Stimulated activated CD8-positive, alpha-beta memory T cell treated with anti-CD3 and anti-CD28 coated beads, Interleukin-12 subunit alpha, Interleukin-12 subunit beta, amount 100 ng/mL, for 4 hours (primary cell): Measurements from ENCODE around the gene TACC2.

Source experiments
- DNase-seq: peaks from one replicate; pipeline ENCODE4 v3.0.0-alpha.2; 2020; ENCODE audit warnings: low read depth

Gene TACC2

DNA sequence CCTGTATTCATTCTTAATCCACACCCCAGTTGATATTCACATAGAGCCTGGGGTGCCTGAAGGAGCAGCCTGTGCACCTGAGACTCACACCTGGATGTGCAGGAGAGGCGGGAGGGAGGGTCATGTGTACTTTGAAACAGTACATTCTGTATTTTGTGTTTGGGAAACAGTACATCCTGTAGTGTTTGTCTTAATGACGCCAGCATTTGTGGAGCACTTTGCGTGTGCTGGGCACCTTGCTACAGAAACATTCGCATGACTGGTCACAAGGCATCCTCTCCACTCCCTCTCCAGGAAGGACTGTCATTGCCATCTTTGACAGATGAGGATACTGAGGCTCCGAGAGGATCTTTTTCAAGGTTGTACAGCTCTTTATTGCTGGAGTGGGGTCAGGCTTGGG, 132.1 kb downstream of the TACC2 start:
- DNase-seq, result no peak

DNA sequence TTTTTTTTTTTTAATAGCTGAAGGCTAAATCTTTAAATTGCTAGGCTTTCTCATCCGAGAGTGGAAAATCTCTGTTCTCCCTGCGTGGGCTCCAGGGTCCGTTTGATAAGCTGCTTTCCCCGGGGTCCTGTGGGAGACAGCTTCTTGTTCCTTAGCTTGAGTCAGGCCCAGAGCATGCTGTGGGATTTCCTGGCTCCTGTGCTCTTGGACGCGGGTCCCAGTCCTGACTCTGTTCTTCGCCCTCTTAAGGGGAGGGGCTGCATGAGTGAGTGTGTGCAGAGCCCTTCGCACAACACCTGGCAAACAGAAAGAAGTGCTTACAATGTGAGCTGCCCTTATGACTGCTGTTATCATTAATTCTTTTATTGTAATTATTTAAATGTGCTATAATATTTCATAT, 133.5 kb downstream of the TACC2 start:
- DNase-seq, result no peak

DNA sequence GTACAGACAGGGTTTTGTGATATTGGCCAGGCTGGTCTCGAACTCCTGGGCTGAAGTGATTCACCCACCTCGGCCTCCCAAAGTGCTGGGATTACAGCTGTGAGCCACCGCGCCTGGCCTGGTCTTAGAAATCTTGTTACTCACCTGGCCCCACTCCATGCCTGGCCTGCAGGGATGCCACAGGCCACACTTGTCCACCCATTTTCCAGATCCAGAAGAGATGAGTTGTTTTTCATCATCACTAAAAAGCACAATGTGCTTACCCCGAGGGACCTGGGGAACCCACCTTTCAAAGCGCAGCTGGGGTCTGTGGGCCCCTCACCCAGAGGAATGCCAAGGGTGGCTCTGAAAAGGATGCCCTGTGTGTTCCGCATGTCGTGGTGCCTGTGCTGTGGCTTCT, 134.2 kb downstream of the TACC2 start:
- no peak for DNase-seq

DNA sequence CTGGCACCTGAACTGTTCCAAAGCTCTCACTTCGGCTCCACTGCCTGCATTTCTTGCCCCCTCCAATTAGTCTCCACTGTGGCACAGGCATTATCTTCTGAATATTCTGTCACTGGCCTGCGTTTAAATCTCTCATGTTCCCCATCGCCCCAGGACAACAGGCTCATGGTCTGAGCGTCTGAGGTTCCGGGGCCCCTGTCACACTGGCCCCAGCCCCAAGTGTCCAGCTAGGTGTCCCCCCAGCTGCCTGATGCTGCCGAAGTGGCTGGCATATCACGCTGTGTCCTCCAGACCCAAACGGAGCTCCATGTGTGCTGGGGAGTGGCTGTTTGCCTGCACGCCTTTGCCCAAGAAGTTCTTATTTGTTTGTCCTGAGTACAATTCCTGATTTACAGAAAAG, 135.4 kb downstream of the TACC2 start:
- no peak for DNase-seq

DNA sequence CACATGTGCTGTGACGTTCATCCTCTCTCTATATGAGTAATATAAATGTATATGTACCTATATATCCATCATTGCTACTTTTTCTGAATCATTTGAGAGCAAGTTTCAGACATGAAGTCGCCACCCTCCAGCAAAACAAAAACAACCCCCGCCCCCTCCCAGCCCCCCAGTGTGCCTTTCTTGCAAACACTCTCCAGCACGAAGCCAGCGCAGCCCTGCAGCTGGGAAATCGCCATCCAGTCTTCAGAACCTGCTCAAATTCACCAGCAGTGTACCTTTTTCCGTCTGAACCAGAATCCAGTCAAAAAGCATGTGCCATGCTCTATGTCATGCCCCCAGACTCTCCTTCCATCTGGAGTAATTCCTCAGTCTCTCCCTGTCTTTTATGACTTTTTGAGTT, 135.8 kb downstream of the TACC2 start:
- no peak for DNase-seq

DNA sequence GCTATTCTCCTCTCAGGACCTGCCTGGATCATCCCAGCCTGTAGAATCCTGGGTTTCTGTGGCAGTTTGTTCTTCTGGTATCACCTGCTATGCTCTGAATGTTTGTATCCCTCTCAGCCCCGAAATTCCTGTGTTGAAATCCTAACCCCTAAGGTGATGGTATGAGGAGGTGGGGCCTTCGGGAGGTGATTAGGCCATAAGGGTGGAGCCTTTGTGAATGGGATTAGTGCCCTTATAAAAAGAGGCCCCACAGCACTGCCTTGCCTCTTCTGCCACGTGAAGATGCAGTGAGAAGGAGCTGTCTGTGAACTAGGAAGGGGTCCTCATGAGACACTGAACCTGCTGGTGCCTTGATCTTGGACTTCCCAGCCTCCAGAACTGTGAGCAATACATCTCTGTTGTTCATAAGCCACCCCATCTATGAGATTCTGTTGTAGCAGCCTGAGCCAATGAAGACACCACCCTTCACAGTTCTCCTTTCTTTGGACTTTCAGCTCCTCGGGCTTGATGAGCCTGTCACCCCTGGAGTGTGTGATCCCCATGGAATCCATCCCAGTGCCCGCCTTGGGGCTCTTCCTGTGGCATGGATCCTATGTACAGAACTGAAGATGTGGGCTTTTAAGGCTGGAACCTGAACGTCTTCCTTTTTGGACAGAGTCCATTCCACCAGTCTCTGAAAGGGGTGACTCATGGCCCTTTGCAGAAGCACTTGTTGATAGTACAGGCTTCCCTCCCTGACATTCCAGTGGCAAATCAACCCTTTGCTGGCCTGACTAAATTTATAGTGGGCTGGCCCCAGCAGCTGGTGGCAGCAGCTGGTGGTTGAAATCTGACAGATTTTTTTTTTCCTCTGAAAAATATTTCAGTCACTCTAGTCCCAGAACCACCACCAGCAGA, 138.0 kb downstream of the TACC2 start:
- DNase-seq, result no peak

DNA sequence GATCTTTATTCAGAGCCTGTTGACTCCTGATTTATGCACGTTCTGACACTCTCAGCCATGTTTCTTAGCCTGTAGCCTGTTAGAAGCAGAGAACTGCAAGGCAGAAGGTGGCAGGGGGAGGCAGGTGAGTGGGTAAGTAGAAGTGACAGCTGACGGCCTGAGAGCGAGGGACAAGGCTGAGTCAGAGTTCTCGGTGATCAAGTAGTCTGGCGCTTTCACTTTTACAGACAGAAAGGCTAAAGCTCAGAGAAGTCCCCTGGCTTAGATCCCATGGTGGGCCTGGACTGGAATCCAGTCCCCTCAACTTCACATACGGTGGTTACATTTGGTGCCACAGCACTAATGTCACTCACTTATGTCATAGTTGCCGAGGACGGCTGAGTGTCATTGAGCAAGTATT, 139.0 kb downstream of the TACC2 start:
- no peak for DNase-seq

DNA sequence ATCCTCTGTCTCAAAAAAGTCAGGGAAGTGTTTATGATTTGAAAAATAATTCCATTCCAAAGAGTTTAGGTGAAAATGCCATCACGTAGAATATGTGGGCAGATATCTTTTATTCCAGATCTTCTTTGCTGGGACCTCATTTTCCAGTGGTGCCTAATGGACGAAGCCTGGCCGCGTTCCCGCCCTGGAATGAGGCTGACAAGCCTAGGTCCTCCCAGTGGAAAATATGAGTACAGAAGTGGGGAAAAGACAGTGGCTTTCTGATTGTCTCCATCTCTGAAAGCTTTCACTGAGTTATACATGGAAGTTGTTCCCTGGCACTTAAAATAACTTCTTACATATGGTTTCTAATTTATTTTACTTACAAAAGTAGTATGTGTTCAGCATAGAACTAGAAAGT, 139.4 kb downstream of the TACC2 start:
- no peak for DNase-seq

DNA sequence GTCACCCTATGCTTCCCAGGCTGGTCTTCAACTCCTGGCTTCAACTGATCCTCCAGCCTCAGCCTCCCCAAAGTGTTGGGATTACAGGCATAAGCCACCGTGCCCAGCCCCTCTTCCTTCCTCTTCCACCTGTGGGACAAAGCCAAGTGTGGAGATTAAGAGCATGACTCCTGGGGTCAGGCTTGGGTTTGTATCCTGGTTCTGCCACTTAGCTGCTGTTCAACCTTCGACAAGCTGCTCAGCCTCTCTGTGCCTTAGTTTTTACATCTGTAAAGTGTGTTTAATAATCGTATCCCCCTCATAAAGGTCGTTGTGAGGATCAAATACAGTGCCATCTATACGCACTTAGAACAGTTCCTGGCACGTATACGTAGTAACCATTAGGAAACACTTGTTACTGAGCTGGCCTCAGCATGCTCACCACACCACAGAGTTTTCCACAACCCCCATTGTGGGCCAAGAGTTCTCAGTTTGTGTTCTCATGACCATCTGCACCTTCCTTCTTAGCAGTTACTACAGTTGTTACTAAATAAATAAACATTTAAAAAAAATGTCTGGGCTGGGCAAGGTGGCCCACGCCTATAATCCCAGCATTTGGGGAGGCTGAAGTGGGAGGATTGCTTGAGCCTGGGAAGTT, 141.6 kb downstream of the TACC2 start:
- DNase-seq, result no peak

DNA sequence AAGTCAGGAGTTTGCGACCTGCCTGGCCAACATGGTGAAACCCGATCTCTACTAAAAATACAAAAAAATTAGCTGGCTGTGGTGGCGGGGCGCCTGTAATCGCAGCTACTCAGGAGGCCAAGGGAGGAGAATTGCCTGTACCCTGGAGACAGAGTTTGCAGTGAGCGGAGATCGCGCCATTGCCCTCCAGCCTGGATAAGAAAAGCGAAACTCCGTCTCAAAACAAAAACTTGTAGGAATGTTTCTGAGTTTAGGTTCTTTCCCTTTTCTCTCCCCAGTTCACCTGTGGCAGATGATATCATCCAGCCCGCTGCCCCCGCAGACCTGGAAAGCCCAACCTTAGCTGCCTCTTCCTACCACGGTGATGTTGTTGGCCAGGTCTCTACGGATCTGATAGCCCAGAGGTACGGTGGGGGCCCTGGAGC, 143.4 kb downstream of the TACC2 start:
- no peak for DNase-seq

DNA sequence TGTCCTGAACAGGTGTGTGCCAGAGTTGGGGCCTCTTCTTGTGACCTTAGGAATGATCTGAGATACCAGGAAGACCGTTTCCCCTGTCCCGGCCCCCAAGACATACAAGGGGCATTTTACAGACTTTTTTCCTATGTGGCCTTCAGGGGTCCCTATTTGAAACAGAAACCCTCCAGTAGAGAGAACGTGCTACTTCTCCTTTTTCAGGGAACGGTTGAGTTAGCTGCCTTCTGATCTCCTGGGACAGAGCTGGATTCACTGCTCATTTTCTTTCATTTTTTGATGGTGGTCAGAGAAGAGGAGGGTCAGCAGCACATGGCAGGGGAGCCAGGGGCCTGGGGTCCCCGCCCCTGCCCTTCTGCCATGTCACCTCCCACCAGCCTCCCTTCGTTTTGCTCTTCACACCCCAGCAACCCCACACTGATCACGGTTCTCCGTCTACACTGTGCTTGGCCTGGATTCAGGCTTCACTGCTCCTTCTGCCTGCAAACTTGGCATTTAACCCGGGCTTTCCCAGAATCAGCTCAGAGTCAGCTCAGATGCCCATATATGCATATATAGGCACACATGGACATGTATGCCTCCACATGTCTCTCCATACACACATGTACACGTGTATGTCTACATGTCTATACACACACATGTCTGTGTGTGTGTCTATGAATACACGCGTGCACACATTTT, 144.1 kb downstream of the TACC2 start:
- DNase-seq, result no peak

DNA sequence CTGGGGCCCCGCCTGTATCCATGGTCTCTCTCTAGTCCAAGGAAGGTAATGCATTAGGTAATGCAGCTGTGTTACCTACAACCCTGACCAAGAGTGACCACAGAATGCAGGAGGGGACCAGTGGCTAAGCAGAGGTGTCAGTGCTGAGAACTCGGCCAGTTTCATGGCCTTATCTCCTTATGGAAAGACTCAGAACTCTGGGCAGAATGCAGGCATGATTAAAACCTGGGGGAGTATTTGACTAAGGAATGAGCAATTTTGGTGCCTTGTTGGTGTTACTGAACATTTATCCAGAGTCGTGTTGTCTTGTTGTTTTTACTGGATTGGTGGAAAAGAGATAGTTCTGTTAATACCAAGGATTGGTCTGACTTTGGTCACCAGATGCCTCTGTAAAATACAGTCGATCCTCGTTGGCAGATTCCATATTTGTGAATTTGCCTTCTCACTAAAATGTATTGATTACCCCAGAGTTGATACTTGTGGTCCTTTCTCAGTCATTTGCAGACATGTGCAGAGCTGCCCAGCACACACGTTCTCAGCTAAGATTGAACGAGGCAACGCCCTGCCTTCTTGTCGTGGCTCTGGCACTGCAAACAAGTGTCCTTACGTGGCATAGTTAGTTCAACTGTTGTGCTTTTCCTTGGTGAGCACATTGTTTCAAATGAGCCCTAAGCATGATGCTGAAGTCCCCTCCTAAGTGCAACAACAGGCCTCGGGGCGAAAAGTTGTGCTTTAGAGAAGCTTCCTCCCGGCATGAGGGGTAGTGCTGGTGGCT, 146.5 kb downstream of the TACC2 start:
- no peak for DNase-seq

DNA sequence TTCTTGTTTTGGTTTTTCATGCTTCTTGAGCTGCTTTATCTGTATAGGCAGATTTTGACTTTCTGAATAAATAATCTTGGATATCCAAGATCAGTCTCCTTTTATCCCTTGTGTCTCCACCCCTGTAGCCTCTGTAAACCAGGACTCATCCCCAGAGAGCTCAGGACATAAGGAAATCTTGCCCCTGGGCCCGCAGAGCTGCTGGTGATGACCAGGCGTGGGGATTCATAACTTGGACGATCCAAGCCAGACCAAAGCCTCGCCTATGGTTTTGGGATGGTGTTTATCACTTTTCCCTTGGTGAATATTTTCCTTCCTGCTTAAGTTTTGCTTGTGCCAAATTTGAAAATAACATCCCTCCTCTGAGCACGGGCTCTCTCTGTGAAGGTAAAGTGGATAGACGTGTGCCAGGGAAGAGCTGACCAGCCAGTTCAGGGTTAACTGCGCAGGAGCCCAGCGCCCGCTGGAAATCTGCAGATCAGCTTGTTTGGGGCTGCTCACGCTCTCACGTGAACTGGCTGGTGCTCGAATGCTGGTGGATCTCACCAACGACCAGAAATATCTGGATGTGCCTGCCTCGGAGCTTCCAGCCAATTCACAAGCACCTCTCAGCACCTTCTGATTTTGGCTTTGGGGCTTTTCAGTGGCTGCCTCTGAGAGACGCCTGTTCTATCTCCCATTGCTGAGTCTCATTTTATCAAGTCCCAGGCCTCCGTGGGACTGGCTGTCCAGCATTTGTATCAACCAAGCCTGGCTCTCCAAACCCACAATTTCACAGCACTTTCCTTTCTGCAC, 150.1 kb downstream of the TACC2 start:
- DNase-seq, result no peak

DNA sequence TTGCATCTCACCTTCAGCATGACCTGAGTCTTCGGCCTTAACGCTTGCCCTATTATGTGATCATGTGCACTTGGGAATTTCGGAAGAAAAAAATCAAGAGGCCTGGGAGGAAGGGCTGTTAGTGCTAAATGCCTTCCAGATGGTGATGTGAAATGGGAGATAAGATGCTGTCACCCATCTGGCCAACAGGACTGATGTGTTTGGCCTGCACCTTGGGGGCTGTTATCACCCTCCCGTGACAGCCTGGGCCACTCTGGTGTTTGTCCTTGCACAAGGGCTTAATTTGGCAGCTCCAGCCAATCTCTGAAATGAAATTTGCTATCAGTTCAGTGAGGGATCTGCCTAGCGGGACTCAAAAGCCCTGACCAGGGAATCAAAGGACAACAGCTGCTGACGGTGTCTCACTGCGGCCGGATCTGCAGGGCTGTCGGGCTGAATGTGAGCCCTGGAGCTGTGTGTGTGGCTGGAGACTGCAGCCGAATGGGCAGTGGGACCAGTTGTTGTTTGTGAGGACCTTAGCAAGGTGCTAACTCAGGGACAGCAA, 150.7 kb downstream of the TACC2 start:
- no peak for DNase-seq

DNA sequence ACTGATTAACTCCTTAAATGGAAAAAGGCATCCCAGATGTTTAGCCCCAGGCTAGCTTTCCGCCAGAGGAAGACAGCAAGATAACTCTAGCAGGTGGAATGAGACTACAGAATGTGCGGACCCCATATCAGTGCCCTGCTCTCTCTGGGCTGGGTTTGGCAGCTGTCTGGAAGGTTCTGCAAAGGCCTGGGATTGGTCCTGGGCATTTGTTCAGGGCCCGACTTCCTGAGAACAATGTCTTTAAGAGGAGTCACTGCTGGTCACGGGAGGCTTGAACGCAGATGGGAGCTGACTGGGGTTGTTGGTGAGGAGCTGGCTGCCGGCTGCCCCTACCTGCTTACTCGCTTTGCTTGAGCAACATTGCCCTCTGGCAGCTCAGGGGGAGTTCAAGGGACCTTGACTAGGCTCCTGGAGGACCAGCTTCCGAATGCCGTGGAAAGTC, 151.5 kb downstream of the TACC2 start:
- DNase-seq, result no peak

DNA sequence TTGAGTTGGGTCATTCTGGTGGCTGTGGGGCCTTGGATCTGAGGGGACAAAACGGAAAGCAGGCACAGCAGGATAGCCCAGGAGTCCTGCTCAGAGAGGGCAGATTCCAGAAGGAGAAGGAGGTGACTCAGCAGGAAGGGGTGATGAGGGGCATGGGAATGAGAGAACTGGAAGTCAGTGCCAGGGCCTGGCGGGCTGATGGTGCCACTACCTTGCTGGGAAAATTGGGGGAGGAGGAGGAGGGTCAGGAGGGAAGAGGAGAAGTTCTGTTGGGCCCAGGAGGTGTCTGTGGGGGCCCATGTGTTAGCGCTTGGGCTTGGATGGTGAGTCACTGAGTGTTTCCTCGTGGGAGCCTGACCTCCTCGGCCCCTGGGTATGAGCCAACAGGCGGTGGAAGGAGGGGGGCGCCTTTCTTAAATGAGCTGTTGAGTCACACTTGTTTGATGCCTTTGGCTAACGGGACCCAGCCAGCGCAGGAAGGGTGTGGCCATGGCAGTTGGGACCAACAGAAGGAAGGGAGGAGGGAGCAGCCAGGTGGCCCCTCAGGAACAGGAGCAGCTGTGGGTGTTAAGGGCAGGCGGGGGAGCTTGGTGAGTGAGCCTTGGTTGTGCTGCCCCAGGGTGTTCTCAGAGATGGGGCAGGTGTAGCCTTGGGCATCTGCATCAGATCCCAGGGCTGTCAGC, 152.1 kb downstream of the TACC2 start:
- no peak for DNase-seq

DNA sequence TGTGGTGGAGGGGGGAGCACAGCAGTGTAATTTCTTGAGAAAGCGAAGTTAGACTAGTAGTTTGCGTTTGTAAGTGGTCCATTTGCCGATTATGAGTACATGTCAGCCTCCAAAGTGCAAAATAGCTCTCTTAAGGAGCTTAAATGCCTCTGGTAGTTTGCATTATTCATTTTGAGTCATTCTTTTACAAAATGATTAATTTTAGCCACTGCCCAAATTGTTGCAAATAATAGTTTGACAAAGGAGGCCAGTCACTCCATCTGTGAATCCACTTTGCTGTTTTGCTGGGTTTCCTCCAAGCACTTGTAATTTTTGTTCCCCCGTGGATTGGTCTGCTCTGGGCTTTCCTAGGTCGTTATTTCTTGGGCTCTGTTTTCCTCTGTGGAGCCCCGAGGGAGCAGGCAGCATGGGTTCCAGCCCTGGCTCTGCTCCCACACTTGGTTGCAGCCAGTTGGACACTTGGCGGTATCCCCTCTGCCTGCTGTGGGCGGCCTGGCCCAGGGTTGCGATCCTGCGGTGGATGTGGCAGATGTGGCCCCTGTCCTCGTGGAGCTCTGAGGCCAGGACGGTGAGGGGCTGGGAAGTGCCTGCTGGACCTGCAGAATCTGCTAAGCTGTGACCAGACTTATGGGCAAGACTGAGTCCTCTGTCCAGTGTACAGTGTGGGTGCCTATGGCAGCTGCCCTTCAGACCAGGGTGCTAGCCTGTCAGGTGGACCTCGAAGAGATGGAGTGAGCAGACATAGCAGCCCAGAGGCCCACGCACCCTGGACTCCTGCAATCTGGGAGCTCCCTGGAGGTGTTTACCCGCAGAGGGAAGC, 153.1 kb downstream of the TACC2 start:
- DNase-seq, result no peak

DNA sequence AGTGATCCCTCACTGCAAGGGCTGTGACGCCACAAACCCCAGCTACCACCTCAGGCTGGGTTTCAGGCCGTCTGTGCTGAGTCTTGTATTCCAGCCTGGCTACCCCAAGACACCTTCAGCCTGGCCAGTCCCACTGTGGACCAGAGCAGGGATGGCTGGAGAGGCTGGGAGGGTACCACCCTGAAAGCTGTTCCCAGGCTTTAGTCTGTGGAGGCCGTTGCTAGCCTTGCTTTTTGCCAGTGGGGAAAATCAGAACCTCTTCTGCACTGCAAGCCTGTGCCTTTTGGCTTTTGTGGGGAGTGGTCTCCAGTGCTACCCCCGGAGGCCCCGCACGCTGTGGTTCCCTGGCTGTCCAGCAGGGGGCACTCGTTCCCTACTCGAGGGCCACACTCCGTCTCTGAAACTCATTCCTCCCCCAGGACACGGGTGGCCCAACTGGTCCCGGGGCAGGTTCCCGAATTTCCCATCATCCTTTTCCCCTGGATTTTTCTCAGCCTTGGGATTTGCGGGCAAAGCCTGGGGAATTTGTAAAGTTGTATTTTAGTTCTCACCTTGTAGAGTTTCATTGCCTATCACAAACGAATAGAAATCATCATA, 153.8 kb downstream of the TACC2 start:
- no peak for DNase-seq

DNA sequence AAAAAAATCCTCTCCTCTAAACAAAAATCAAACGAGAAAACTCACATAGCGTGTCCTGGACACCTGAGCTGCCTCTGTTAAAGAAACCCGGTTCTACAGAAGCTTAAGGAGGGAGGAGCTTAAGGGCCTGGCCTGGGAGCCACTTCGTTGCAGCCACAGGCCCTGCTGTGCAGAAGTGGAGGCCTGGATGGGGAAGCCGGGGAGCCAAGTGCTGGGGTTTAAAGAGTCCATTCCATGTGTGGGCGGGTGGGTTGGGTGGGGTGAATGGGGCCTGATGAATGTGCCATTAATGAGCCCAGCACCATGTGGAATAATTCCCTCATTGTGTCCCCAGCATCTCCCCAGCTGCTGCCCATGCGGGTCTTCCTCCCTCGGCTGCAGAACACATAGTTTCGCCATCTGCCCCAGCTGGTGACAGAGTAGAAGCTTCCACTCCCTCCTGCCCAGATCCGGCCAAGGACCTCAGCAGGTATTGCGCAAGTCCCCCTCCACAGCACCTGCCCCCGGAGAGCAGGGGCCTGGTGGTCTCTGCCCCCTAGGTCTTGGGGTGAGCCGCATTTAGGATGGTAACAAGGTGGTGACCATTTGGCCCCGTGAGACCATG, 154.4 kb downstream of the TACC2 start:
- DNase-seq, result no peak
